Lower lobe of right lung (tissue), 2 donors: ENCODE data around the gene CLASP1. TPM values are rescaled to one million over a fixed set of nuclear protein-coding genes. Genes with fewer than 3 reads are reported as not detected.

Experiments used
- ATAC-seq, 2 donors: fragments of 200-7000 bp; cut with Tn5 transposase; one replicate each; pipeline ENCODE4 v1.9.1; 2020 to 2022; ENCODE audit warnings: mild to moderate bottlenecking in 2 of 2, moderate library complexity in 2 of 2
- DNase-seq: peaks from one replicate; pipeline ENCODE4 v3.0.0-alpha.2; 2020
- H3K27ac ChIP-seq: fragments of 200-600 bp; one replicate; pipeline ENCODE4 v1.8.0; 2022
- H3K27me3 ChIP-seq: fragments of 200-600 bp; one replicate; pipeline ENCODE4 v1.8.0; 2022; ENCODE audit warnings: low read depth
- H3K36me3 ChIP-seq: fragments of 200-600 bp; one replicate; pipeline ENCODE4 v1.8.0; 2022; ENCODE audit warnings: mild to moderate bottlenecking
- H3K4me1 ChIP-seq: fragments of 200-600 bp; one replicate; pipeline ENCODE4 v1.8.0; 2022
- H3K4me3 ChIP-seq: fragments of 200-600 bp; one replicate; pipeline ENCODE4 v1.8.0; 2022; ENCODE audit warnings: mild to moderate bottlenecking
- H3K9me3 ChIP-seq: fragments of 200-600 bp; one replicate; pipeline ENCODE4 v1.8.0; 2022
- intact Hi-C: fragments of 100-400 bp; cut with DNase I; formaldehyde crosslinking; loops from one replicate; pipeline ENCODE4 v1.11.0; 2022
- total RNA-seq: library from RNA; stranded (reverse); fragmentation: NEBNext Ultra II Directional; extraction: Animal tissue kit (Norgen Biotek cat#: 25700); gene quantifications from one replicate; pipeline ENCODE4 v1.2.1, GENCODE V29; 2021
- TF ChIP-seq, protein P1 (sequence below): fragments of 200-600 bp; IDR thresholded peaks from one replicate; pipeline ENCODE4 v1.8.0; 2022; ENCODE audit warnings: antibody characterized with exemption, mild to moderate bottlenecking
- donor health status: DM: no; HTN: yes; CAD: no; lungs with severe emphysema.

Gene CLASP1
- total RNA-seq, 1 donor from 2014 or later = 45.8 TPM

GRCh38 chr2:121360566-121361300 lies 288.5 kb downstream of the CLASP1 start:
- peaks cover 95% of the 10 kb centered on the region for H3K36me3 ChIP-seq
- H3K9me3 ChIP-seq = no peaks in the 10 kb centered on the region
- no peaks in the 10 kb centered on the region for H3K4me1 ChIP-seq
- H3K27me3 ChIP-seq = no peaks in the 10 kb centered on the region
- intact Hi-C loops = no loop called here
- H3K27ac ChIP-seq = no peak overlapping the region
- TF ChIP-seq, protein P1, sequence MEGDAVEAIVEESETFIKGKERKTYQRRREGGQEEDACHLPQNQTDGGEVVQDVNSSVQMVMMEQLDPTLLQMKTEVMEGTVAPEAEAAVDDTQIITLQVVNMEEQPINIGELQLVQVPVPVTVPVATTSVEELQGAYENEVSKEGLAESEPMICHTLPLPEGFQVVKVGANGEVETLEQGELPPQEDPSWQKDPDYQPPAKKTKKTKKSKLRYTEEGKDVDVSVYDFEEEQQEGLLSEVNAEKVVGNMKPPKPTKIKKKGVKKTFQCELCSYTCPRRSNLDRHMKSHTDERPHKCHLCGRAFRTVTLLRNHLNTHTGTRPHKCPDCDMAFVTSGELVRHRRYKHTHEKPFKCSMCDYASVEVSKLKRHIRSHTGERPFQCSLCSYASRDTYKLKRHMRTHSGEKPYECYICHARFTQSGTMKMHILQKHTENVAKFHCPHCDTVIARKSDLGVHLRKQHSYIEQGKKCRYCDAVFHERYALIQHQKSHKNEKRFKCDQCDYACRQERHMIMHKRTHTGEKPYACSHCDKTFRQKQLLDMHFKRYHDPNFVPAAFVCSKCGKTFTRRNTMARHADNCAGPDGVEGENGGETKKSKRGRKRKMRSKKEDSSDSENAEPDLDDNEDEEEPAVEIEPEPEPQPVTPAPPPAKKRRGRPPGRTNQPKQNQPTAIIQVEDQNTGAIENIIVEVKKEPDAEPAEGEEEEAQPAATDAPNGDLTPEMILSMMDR = no peak
- DNase-seq (peak; percentile 66), ATAC-seq (peak; percentile 68 to 91)
- no peak overlapping the region for H3K4me3 ChIP-seq

- H3K27me3 ChIP-seq = no peaks in the 10 kb centered on the region
- intact Hi-C loops = no loop called here
- no peak for DNase-seq
- no peak overlapping the region for H3K27ac ChIP-seq
- no peak overlapping the region for H3K4me3 ChIP-seq
- H3K36me3 ChIP-seq = peaks cover 95% of the 10 kb centered on the region
- TF ChIP-seq, protein P1 = no peak
- ATAC-seq = no peak
- no peaks in the 10 kb centered on the region for H3K9me3 ChIP-seq
- H3K4me1 ChIP-seq = no peaks in the 10 kb centered on the region
These were observed 289.3 kb downstream of the CLASP1 start for GRCh38 chr2:121359716-121360565.

GRCh38 chr2:121359170-121359569 lies 290.1 kb downstream of the CLASP1 start:
- Histone ChIP-seq H3K36me3 (peaks cover 95% of the 10 kb centered on the region), H3K4me1 (no peaks in the 10 kb centered on the region), H3K9me3 (no peaks in the 10 kb centered on the region), H3K27me3 (no peaks in the 10 kb centered on the region), H3K27ac (no peak overlapping the region), H3K4me3 (no peak overlapping the region)
- DNase-seq = no peak
- intact Hi-C loops = no loop called here
- no peak for ATAC-seq
- TF ChIP-seq, protein P1 = no peak

GRCh38 chr2:121358291-121358690 lies 291.0 kb downstream of the CLASP1 start:
- Histone ChIP-seq H3K36me3 (peaks cover 95% of the 10 kb centered on the region), H3K27me3 (no peaks in the 10 kb centered on the region), H3K4me1 (no peaks in the 10 kb centered on the region), H3K9me3 (no peaks in the 10 kb centered on the region), H3K27ac (no peak overlapping the region), H3K4me3 (no peak overlapping the region)
- TF ChIP-seq, protein P1 = no peak
- DNase-seq = no peak
- no peak for ATAC-seq
- intact Hi-C loops = no loop called here

- DNase-seq (no peak), ATAC-seq (peak; percentile 65 to 74)
- TF ChIP-seq, protein P1 = peak; percentile 62
- H3K27me3 ChIP-seq = no peaks in the 10 kb centered on the region
- intact Hi-C loops = no loop called here
- H3K4me1 ChIP-seq = no peaks in the 10 kb centered on the region
- peaks cover 95% of the 10 kb centered on the region for H3K36me3 ChIP-seq
- H3K27ac ChIP-seq = no peak overlapping the region
- H3K9me3 ChIP-seq = no peaks in the 10 kb centered on the region
- no peak overlapping the region for H3K4me3 ChIP-seq
These were observed 293.1 kb downstream of the CLASP1 start for GRCh38 chr2:121356058-121356640.
